ENCODE results near the gene PTPN4. TPM values are rescaled to one million over a fixed set of nuclear protein-coding genes. Genes with fewer than 3 reads are reported as not detected.

The PTPN4 gene
- total and polyA plus RNA-seq, 9 of the 15 experiments (the other 6 are each of a cell fraction or from before 2014, with no cell fraction given), result 5.0 to 32.8 (median 27.3) TPM

DNA sequence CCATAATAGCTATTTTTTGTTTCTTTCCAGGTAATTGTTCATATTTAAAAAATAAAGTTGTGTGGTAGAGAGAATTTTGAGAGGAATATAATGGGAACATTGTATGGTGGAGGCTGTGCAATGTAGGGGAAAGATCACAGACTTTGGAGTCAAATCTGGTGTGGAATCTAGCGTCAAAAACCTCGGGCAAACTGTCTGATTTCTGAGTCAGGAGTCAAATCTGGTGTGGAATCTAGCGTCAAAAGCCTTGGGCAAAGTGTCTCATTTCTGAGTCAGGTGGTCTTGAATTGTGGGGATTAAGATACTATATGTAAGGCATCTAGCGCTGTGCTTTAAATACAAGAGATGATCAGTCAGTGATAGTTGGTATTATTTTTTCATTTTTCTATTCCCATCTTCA lies 5.1 kb downstream of the PTPN4 start:
- ChIA-PET CTCF (ENCODE audit: low intra/inter-chr PET ratio) (no interaction called here), POLR2A (interaction anchor here (1.1 to 1.2 kb wide), 2 partner anchors 10 to 13 kb away, joined by 4 to 5 read pairs; no protein-coding TSS in a partner anchor)
- BruUV-seq (replicated peaks), result no TSS peak
- Histone ChIP-seq H3K36me3 (ENCODE audit: control insufficient read depth, insufficient read depth, low read length) (no peaks in the 10 kb centered on the region; the same call in 2 of the 3 replicates), H3K9me3 (replicated peaks; ENCODE audit: control insufficient read depth, insufficient read depth, low read depth, low read length) (no peaks in the 10 kb centered on the region), H3K4me1 (replicated peaks in 1 of 2; ENCODE audit: control insufficient read depth in 2 of 2, insufficient read depth in 2 of 2, low read length in 2 of 2) (peaks cover 4 to 13% of the 10 kb centered on the region in 2 experiments; a peak in 4 of 5 replicates), H3K27ac (ENCODE audit: extremely low read depth, low read depth, low read length) (no peak overlapping the region), H2AFZ (ENCODE audit: low read depth, low read length) (no peak overlapping the region), H3K9me1 (ENCODE audit: control insufficient read depth, insufficient read depth, low read length) (no peaks in the 10 kb centered on the region), H3K4me2 (ENCODE audit: insufficient read depth, low read length) (no peak overlapping the region), H3K4me3 (no peak overlapping the region), H4K20me1 (replicated peaks; ENCODE audit: control insufficient read depth, insufficient read depth, low read length) (no peaks in the 10 kb centered on the region), H3K27me3 (ENCODE audit: control insufficient read depth in 2 of 2, insufficient read depth in 2 of 2, low read length in 2 of 2) (no peaks in the 10 kb centered on the region), H3K79me2 (ENCODE audit: control insufficient read depth, insufficient read depth, low read length) (peaks cover 95% of the 10 kb centered on the region), H3K9ac (ENCODE audit: insufficient read depth in 1 of 2, low read depth in 2 of 2, low read length in 2 of 2) (no peak overlapping the region)
- FAIRE-seq (no peak), ATAC-seq (no peak), DNase-seq (ENCODE audit: extremely low read depth in 1 of 4, low spot score in 3 of 4) (no peak)
- TF ChIP-seq ZKSCAN8 (CRISPR knock-in tag; IDR thresholded peaks at IDR 0.05) (no peak), KDM1A (IDR thresholded peaks at IDR 0.05) (0 out of 4 replicates have a peak, but pooled peaks of 1 of the 2 experiments have one; percentile 28)
- in situ Hi-C loops (cut with MboI) (no loop called here), intact Hi-C loops (cut with micrococcal nuclease) (no loop called here)
- 37% methylated on average over 4 of the region's 4 CpGs for WGBS (ENCODE audit: insufficient coverage, low coverage, missing lambda C conversion rate)

GRCh38 chr2:119765433-119766002 lies 5.8 kb downstream of the PTPN4 start:
- Histone ChIP-seq H2AFZ (ENCODE audit: low read depth, low read length) (no peak overlapping the region), H3K9me3 (replicated peaks; ENCODE audit: control insufficient read depth, insufficient read depth, low read depth, low read length) (no peaks in the 10 kb centered on the region), H3K9me1 (ENCODE audit: control insufficient read depth, insufficient read depth, low read length) (no peaks in the 10 kb centered on the region), H3K27me3 (ENCODE audit: control insufficient read depth in 2 of 2, insufficient read depth in 2 of 2, low read length in 2 of 2) (no peaks in the 10 kb centered on the region), H3K79me2 (ENCODE audit: control insufficient read depth, insufficient read depth, low read length) (peaks cover 97% of the 10 kb centered on the region), H3K9ac (ENCODE audit: insufficient read depth in 1 of 2, low read depth in 2 of 2, low read length in 2 of 2) (no peak overlapping the region), H3K4me2 (ENCODE audit: insufficient read depth, low read length) (no peak overlapping the region), H4K20me1 (replicated peaks; ENCODE audit: control insufficient read depth, insufficient read depth, low read length) (no peaks in the 10 kb centered on the region), H3K27ac (ENCODE audit: extremely low read depth, low read depth, low read length) (no peak overlapping the region), H3K4me3 (no peak overlapping the region), H3K4me1 (replicated peaks in 1 of 2; ENCODE audit: control insufficient read depth in 2 of 2, insufficient read depth in 2 of 2, low read length in 2 of 2) (peaks cover 0 to 13% of the 10 kb centered on the region in 2 experiments; a peak in 4 of 5 replicates), H3K36me3 (ENCODE audit: control insufficient read depth, insufficient read depth, low read length) (no peaks in the 10 kb centered on the region; the same call in 2 of the 3 replicates)
- ATAC-seq (no peak), DNase-seq (ENCODE audit: extremely low read depth in 1 of 4, low spot score in 3 of 4) (no peak), FAIRE-seq (no peak)
- no TSS peak for BruUV-seq (replicated peaks)
- in situ Hi-C loops (cut with MboI) (no loop called here), intact Hi-C loops (cut with micrococcal nuclease) (no loop called here)
- ChIA-PET POLR2A (interaction anchor here (1.2 kb wide), 1 partner anchor 9 kb away, joined by 5 read pairs; no protein-coding TSS in a partner anchor), CTCF (ENCODE audit: low intra/inter-chr PET ratio) (no interaction called here)
- 83% methylated on average over 5 of the region's 5 CpGs for WGBS (ENCODE audit: insufficient coverage, low coverage, missing lambda C conversion rate)
- TF ChIP-seq, protein P1, sequence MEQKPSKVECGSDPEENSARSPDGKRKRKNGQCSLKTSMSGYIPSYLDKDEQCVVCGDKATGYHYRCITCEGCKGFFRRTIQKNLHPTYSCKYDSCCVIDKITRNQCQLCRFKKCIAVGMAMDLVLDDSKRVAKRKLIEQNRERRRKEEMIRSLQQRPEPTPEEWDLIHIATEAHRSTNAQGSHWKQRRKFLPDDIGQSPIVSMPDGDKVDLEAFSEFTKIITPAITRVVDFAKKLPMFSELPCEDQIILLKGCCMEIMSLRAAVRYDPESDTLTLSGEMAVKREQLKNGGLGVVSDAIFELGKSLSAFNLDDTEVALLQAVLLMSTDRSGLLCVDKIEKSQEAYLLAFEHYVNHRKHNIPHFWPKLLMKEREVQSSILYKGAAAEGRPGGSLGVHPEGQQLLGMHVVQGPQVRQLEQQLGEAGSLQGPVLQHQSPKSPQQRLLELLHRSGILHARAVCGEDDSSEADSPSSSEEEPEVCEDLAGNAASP (IDR thresholded peaks at IDR 0.05), result no peak
- TF ChIP-seq DNMT1 (IDR thresholded peaks at IDR 0.05), result no peak
- no peak for TF ChIP-seq MCM7 (IDR thresholded peaks at IDR 0.05)
- TF ChIP-seq, protein P2, sequence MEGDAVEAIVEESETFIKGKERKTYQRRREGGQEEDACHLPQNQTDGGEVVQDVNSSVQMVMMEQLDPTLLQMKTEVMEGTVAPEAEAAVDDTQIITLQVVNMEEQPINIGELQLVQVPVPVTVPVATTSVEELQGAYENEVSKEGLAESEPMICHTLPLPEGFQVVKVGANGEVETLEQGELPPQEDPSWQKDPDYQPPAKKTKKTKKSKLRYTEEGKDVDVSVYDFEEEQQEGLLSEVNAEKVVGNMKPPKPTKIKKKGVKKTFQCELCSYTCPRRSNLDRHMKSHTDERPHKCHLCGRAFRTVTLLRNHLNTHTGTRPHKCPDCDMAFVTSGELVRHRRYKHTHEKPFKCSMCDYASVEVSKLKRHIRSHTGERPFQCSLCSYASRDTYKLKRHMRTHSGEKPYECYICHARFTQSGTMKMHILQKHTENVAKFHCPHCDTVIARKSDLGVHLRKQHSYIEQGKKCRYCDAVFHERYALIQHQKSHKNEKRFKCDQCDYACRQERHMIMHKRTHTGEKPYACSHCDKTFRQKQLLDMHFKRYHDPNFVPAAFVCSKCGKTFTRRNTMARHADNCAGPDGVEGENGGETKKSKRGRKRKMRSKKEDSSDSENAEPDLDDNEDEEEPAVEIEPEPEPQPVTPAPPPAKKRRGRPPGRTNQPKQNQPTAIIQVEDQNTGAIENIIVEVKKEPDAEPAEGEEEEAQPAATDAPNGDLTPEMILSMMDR (IDR thresholded peaks at IDR 0.05 in 2 of 3, conservative IDR thresholded peaks at IDR 0.05 in 1 of 3; ENCODE audit: insufficient read depth in 2 of 3, low read depth in 1 of 3, low read length in 3 of 3), result no peak
- TF ChIP-seq, protein P3, sequence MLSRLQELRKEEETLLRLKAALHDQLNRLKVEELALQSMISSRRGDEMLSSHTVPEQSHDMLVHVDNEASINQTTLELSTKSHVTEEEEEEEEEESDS (CRISPR knock-in tag; IDR thresholded peaks at IDR 0.05), result no peak
- no peak for TF ChIP-seq SRF (CRISPR knock-in tag; IDR thresholded peaks at IDR 0.05)
- TF ChIP-seq, protein P4, sequence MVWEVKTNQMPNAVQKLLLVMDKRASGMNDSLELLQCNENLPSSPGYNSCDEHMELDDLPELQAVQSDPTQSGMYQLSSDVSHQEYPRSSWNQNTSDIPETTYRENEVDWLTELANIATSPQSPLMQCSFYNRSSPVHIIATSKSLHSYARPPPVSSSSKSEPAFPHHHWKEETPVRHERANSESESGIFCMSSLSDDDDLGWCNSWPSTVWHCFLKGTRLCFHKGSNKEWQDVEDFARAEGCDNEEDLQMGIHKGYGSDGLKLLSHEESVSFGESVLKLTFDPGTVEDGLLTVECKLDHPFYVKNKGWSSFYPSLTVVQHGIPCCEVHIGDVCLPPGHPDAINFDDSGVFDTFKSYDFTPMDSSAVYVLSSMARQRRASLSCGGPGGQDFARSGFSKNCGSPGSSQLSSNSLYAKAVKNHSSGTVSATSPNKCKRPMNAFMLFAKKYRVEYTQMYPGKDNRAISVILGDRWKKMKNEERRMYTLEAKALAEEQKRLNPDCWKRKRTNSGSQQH (CRISPR knock-in tag; IDR thresholded peaks at IDR 0.05), result 0 out of 2 replicates have a peak, but pooled peaks have one; percentile 56
- no peak for TF ChIP-seq ZNF41 (CRISPR knock-in tag; conservative IDR thresholded peaks at IDR 0.05)
- no peak for TF ChIP-seq KLF1 (tag; IDR thresholded peaks at IDR 0.05)

Measured in K562 (cell line).